Tibial nerve (tissue), 4 donors: ENCODE data around the gene TMEM132C. TPM values are rescaled to one million over a fixed set of nuclear protein-coding genes. Genes with fewer than 3 reads are reported as not detected.
"Not testable (repeated sequence)": the region's sequence is repeated elsewhere in the genome, so short reads cannot be mapped to it uniquely, and the experiment has no call there.

Source experiments
- DNase-seq, 2 donors: peaks; one replicate each; pipeline ENCODE4 v3.0.0-alpha.2; 2019; ENCODE audit warnings: low spot score in 2 of 2
- H3K27ac ChIP-seq, 4 donors: fragments of 200-600 bp; sonication (generic) in 3 of 4; one replicate each; pipeline ENCODE4 v1.5.1; 2017 to 2019; ENCODE audit warnings: mild to moderate bottlenecking in 1 of 4
- H3K27me3 ChIP-seq, 2 donors: fragments of 200-600 bp; sonication (generic) in 1 of 2; one replicate each; pipeline versions ENCODE4 v1.5.1 to v1.6.0; 2017 to 2019
- H3K36me3 ChIP-seq, 3 donors: fragments of 200-600 bp; sonication (generic); one replicate each; pipeline ENCODE4 v1.5.1; 2018 to 2019
- H3K4me1 ChIP-seq, 4 donors: fragments of 200-600 bp; sonication (generic) in 3 of 4; one replicate each; pipeline ENCODE4 v1.5.1; 2017 to 2019
- H3K4me3 ChIP-seq, 4 donors: fragments of 200-600 bp; sonication (generic) in 3 of 4; one replicate each; pipeline ENCODE4 v1.5.1; 2017 to 2019; ENCODE audit warnings: mild to moderate bottlenecking in 1 of 4, moderate library complexity in 1 of 4
- H3K9me3 ChIP-seq, 4 donors: fragments of 200-600 bp; sonication (generic) in 3 of 4; one replicate each; pipeline ENCODE4 v1.5.1; 2017 to 2019
- CTCF ChIP-seq, 5 experiments: fragments of 200-600 bp in 3 of 5; fragments of 450-650 bp in 2 of 5; sonication (generic) in 3 of 5; IDR thresholded peaks; one replicate each; pipeline ENCODE4 v1.5.1; 2016 to 2019; ENCODE audit warnings: antibody characterized with exemption in 5 of 5, mild to moderate bottlenecking in 3 of 5, moderate library complexity in 2 of 5
- EP300 ChIP-seq, 2 donors: sonication (generic); formaldehyde crosslinking; IDR thresholded peaks; one replicate each; pipeline ENCODE4 v1.6.1; 2017; ENCODE audit warnings: antibody characterized with exemption in 2 of 2, mild to moderate bottlenecking in 1 of 2
- POLR2A ChIP-seq, 2 donors: fragments of 450-650 bp; IDR thresholded peaks; one replicate each; pipeline ENCODE4 v1.6.1; 2017; ENCODE audit warnings: antibody characterized with exemption in 2 of 2, mild to moderate bottlenecking in 2 of 2, moderate library complexity in 2 of 2
- WGBS, 2 donors: methylation state at CpG; one replicate each; pipeline ENCODE4 v1.1.5; 2018; 5-methylcytosine and 5-hydroxymethylcytosine counted together
- total RNA-seq, 4 donors: library from RNA; depleted of rRNA; stranded (reverse); fragments of >200 nt; gene quantifications; one replicate each; pipeline ENCODE4 v1.1.0, GENCODE V29; 2016

TMEM132C gene
- total RNA-seq, 4 donors from 2014 or later = 8.2 to 17.4 (median 12.4) TPM

DNA sequence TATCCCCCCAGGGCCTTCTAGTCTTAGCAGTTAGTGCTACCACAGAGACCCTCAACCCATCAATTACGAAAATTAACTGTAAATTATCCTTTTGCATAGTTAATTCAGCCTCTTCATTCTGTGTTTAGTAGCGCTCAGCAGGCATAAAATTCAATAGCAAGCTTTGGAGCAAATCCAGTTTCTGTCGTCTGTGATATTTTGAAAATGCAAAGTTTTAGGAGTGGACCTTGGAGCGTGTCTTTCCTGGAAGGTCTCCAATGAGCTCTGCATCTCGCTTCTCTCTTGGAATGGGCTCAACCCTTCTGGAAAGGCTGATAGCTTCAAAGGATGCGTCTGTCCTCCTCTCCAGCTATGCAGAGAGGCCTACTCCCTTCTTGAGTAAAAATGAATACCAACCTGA, 333.9 kb downstream of the TMEM132C start:
- no peak overlapping the region for H3K4me3 ChIP-seq
- H3K4me1 ChIP-seq = no peaks in the 10 kb centered on the region
- 57 to 69% methylated on average over 6 of the region's 6 CpGs for WGBS, 2 donors
- H3K36me3 ChIP-seq = no peaks in the 10 kb centered on the region
- no peaks in the 10 kb centered on the region for H3K27me3 ChIP-seq
- H3K27ac ChIP-seq = no peak overlapping the region
- DNase-seq = no peak
- no peaks in the 10 kb centered on the region for H3K9me3 ChIP-seq
- TF ChIP-seq CTCF (IDR thresholded peaks at IDR 0.05) = no peak
- no peak for TF ChIP-seq EP300 (IDR thresholded peaks at IDR 0.05)
- no peak for TF ChIP-seq POLR2A (IDR thresholded peaks at IDR 0.05)

DNA sequence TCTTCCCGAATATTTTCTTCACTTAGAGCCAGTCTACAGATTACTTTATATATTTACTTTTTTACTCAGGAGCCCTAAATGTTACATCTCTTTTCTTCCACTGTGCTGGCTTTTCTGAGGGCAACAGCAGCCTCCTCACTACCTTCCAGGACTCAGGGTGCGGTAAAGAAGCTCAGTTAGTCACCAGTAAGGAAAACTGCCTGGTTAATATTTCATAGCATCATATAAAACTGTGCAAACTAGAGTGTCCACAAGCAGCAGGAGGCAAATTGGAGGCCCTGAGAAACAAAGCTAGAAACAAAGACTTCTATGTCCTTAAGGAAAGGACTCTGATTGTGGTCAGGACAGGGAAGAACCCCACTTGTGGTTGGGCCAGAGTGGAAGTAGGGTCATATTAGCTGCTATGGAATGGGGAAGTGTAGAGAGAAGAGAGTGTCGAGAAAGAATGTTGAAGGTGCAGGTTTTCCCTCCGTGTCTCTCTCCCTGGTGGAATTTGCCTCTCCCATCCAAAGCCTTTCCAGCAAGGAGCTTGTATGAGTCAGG, 336.7 kb downstream of the TMEM132C start:
- 68 to 79% methylated on average over 4 of the region's 4 CpGs for WGBS, 2 donors
- Histone ChIP-seq H3K27ac (no peak overlapping the region), H3K27me3 (no peaks in the 10 kb centered on the region), H3K9me3 (no peaks in the 10 kb centered on the region), H3K36me3 (no peaks in the 10 kb centered on the region), H3K4me1 (no peaks in the 10 kb centered on the region), H3K4me3 (no peak overlapping the region)
- DNase-seq = no peak
- TF ChIP-seq CTCF (IDR thresholded peaks at IDR 0.05) (no peak), POLR2A (IDR thresholded peaks at IDR 0.05) (no peak), EP300 (IDR thresholded peaks at IDR 0.05) (no peak)

GRCh38 chr12:128604219-128604618, 337.2 kb downstream of the TMEM132C start:
- not testable (repeated sequence) for H3K27ac ChIP-seq, H3K36me3 ChIP-seq, H3K4me3 ChIP-seq, H3K4me1 ChIP-seq, H3K9me3 ChIP-seq, DNase-seq, H3K27me3 ChIP-seq
- WGBS, 2 donors = 66 to 72% methylated on average over 1 of the region's 1 CpG

DNA sequence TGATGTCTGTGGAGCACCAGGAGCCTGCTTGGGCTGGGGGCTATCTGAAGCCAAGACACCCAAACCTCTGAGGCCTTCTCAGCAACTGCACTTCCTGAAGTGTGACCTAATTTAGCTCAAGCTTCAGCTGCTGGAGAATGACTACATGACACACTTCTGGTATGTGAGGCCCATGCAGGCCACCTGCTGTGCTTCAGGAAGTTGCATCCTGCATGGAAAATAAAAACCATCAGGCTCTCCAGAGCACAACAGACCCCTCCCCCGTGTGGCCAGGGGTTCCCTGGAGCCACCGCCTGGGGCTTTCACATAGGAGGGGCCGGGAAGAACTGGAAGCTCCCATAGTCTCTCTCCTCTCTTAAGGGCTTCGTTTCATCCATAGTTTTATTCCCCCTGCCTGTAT, 339.1 kb downstream of the TMEM132C start:
- DNase-seq = no peak
- no peak overlapping the region for H3K4me3 ChIP-seq
- WGBS, 2 donors = 22 to 39% methylated on average over 4 of the region's 4 CpGs
- no peaks in the 10 kb centered on the region for H3K4me1 ChIP-seq
- no peak for TF ChIP-seq POLR2A (IDR thresholded peaks at IDR 0.05)
- TF ChIP-seq EP300 (IDR thresholded peaks at IDR 0.05) = no peak
- no peak for TF ChIP-seq CTCF (IDR thresholded peaks at IDR 0.05)
- no peaks in the 10 kb centered on the region for H3K9me3 ChIP-seq
- no peaks in the 10 kb centered on the region for H3K36me3 ChIP-seq
- no peaks in the 10 kb centered on the region for H3K27me3 ChIP-seq
- no peak overlapping the region for H3K27ac ChIP-seq

- DNase-seq = no peak
- WGBS, 2 donors = 65 to 79% methylated on average over 3 of the region's 3 CpGs
- Histone ChIP-seq H3K27me3 (no peaks in the 10 kb centered on the region), H3K9me3 (no peaks in the 10 kb centered on the region), H3K4me3 (no peak overlapping the region), H3K4me1 (no peaks in the 10 kb centered on the region), H3K36me3 (no peaks in the 10 kb centered on the region), H3K27ac (no peak overlapping the region)
- TF ChIP-seq POLR2A (IDR thresholded peaks at IDR 0.05) = no peak
- TF ChIP-seq CTCF (IDR thresholded peaks at IDR 0.05) = no peak
- no peak for TF ChIP-seq EP300 (IDR thresholded peaks at IDR 0.05)
These were observed 339.6 kb downstream of the TMEM132C start for GRCh38 chr12:128606538-128606937.

GRCh38 chr12:128606970-128607369, 340.0 kb downstream of the TMEM132C start:
- Histone ChIP-seq H3K36me3 (no peaks in the 10 kb centered on the region), H3K27ac (no peak overlapping the region), H3K4me3 (no peak overlapping the region), H3K4me1 (peaks cover 0 to under 1% (median 0%) of the 10 kb centered on the region in 4 donors), H3K9me3 (no peaks in the 10 kb centered on the region), H3K27me3 (no peaks in the 10 kb centered on the region)
- TF ChIP-seq POLR2A (IDR thresholded peaks at IDR 0.05) = no peak
- no peak for TF ChIP-seq CTCF (IDR thresholded peaks at IDR 0.05)
- no peak for TF ChIP-seq EP300 (IDR thresholded peaks at IDR 0.05)
- DNase-seq = no peak
- 79 to 88% methylated on average over 4 of the region's 4 CpGs for WGBS, 2 donors
